GM12872 (cell line): ENCODE data around the gene WDR54.

Source experiments
- TF ChIP-seq, protein P1 (sequence below): IDR thresholded peaks from 3 replicates; pipeline ENCODE4 v1.5.1; 2011; ENCODE audit warnings: low read depth, mild to moderate bottlenecking, low read length, moderate library complexity; ENCODE audit not compliant: insufficient read depth

Gene WDR54

GRCh38 chr2:74424995-74425406, 3.5 kb downstream of the WDR54 start:
- TF ChIP-seq, protein P1, sequence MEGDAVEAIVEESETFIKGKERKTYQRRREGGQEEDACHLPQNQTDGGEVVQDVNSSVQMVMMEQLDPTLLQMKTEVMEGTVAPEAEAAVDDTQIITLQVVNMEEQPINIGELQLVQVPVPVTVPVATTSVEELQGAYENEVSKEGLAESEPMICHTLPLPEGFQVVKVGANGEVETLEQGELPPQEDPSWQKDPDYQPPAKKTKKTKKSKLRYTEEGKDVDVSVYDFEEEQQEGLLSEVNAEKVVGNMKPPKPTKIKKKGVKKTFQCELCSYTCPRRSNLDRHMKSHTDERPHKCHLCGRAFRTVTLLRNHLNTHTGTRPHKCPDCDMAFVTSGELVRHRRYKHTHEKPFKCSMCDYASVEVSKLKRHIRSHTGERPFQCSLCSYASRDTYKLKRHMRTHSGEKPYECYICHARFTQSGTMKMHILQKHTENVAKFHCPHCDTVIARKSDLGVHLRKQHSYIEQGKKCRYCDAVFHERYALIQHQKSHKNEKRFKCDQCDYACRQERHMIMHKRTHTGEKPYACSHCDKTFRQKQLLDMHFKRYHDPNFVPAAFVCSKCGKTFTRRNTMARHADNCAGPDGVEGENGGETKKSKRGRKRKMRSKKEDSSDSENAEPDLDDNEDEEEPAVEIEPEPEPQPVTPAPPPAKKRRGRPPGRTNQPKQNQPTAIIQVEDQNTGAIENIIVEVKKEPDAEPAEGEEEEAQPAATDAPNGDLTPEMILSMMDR: no peak

DNA sequence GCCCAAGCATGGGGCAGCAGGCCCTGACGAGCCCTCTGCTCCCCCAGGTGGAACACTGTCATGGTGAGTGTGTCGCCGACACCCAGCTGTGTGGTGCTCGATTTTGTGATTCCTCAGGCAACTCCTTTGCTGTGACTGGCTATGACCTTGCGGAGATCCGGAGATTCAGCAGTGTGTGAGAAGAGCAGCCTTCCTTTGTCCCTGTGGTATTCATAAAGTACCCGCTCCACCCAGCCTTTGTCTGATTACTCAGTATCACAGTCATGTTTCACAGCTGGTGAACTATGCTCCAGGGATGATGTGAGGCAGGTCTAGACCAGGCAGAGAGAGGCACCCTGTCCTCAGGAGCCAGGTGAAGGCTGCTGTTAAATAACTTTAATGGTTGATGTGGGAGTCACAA, 4.0 kb downstream of the WDR54 start:
- TF ChIP-seq, protein P1: no peak

DNA sequence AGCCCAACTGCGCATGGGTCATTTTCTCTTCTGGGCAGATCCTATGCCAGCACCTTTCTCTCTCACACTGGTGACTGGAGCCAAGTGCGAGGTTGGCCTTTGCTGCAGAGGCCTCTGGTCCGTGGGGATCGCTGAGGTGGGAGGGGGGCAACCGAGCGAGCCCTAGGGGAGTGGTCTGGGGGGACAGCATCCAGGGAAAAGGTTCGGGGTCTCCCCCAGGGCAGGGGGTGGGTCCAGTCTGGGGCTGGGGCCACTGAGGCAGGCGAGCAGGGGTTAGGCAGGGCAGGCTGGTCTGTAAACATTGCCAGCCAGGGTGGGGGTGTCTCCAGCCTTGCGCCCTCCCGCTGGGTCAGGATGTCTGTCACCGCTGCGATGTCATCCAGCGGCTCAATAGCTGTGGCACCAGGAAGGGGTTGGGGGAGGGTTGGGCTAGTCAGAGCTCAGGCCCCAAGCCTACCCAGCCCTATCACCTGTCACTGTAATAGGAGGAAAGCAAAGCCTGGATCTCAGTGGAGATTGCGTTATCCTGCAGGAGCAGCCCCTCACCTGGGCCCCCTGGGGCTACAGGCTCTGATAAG, 4.7 kb downstream of the WDR54 start:
- TF ChIP-seq, protein P1: no peak

- TF ChIP-seq, protein P1: no peak
These were observed 6.0 kb downstream of the WDR54 start for GRCh38 chr2:74427551-74427950.

GRCh38 chr2:74428675-74429074, 7.1 kb downstream of the WDR54 start:
- TF ChIP-seq, protein P1: no peak

GRCh38 chr2:74429487-74430451, 8.2 kb downstream of the WDR54 start:
- TF ChIP-seq, protein P1: no peak

DNA sequence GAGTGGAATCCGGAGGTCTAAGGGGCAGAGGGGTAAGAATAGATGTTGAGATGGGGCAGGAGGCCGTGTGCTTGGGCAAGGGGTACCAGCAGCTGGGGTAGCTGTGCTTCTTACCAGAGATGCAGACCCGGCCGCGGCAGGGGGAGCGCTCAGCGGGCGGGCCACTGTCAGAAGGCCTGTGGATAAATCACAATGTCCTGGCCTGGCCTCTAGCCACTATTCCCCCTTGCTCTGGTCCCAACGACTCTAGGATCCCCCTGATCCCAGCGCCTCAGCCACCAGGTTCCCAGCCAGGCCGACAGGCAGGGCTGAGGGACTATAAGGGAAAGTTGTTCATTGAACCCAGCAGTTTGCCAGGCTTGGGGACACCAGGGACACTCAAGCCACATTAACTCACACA, 9.0 kb downstream of the WDR54 start:
- TF ChIP-seq, protein P1: no peak
